Keratinocyte (primary cell): ENCODE data around the gene C1QL2.

ENCODE experiments used
- CTCF ChIP-seq, 3 experiments: IDR thresholded peaks in 1 of 3; conservative IDR thresholded peaks in 1 of 3; optimal IDR thresholded peaks in 1 of 3; 2 replicates in 2 of 3; 3 replicates in 1 of 3; pipeline versions ENCODE3 to v1.5.1; 2011; ENCODE audit warnings: low read length in 3 of 3, mild to moderate bottlenecking in 3 of 3, moderate library complexity in 2 of 3, control low read depth in 1 of 3, inconsistent platforms in 1 of 3; ENCODE audit not compliant: insufficient read depth in 2 of 3; ENCODE audit errors: extremely low read depth in 1 of 3
- EZH2 ChIP-seq: IDR thresholded peaks from one replicate; pipeline ENCODE4 v1.6.1; 2012; ENCODE audit warnings: inconsistent platforms, mild to moderate bottlenecking, low read length, moderate library complexity

DNA sequence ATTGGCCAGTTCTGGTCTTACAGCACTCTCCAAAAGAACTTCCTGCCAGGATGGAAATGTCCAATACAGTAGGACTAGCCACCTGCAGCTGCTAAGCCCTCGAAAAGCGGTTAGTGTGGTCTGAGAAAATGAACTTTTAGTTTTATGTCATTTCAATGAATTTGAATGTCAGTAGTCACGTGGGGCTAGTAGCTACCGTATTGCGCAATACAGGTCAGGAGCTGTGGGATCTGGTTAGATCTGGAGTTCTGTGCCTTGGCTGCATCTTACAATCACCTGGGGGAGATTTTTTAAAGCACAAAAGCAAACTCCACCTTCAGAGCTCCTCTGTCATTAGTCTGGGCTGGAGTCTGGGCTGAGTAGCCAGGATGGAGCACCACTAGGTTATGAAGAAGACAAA, 35.9 kb downstream of the C1QL2 start:
- TF ChIP-seq CTCF (optimal IDR thresholded peaks at IDR 0.05 in 1 of 3, IDR thresholded peaks at IDR 0.05 in 1 of 3, conservative IDR thresholded peaks at IDR 0.05 in 1 of 3; ENCODE audit: extremely low read depth in 1 of 3, insufficient read depth in 2 of 3, low read length in 3 of 3) (no peak), EZH2 (no peak)
